SH-SY5Y (cell line): ENCODE measurements around the gene FREM2.

Experiments
- GATA2 ChIP-seq: IDR thresholded peaks from 2 replicates; pipeline ENCODE4 v1.6.1; 2011; ENCODE audit warnings: mild to moderate bottlenecking, low read depth, low read length
- GATA3 ChIP-seq: IDR thresholded peaks from 2 replicates; pipeline ENCODE4 v1.6.1; 2011; ENCODE audit warnings: low read depth, mild to moderate bottlenecking, low read length, moderate library complexity

GRCh38 chr13:38826182-38826813 lies 139.4 kb downstream of the FREM2 start:
- TF ChIP-seq GATA3 (no peak), GATA2 (no peak)
